Fibroblast of skin of abdomen (primary cell): ENCODE measurements around the gene CTSV. TPM values are rescaled to one million over a fixed set of nuclear protein-coding genes. Genes with fewer than 3 reads are reported as not detected.
"Not testable (repeated sequence)": the region's sequence is repeated elsewhere in the genome, so short reads cannot be mapped to it uniquely, and the experiment has no call there.

Source experiments
- DNase-seq: peaks from one replicate; pipeline ENCODE4 v3.0.0-alpha.2; 2013
- polyA plus RNA-seq, 2 experiments: library from polyadenylated mRNA; unstranded; fragments of 120-200 nt; gene quantifications; one replicate each; pipeline ENCODE4 v1.2.1, GENCODE V29; 2013; ENCODE audit not compliant: insufficient read length in 2 of 2

Gene CTSV
- 1.2 TPM for polyA plus RNA-seq (2013, experiment 1 of 2; ENCODE audit: insufficient read length)
- polyA plus RNA-seq (2013, experiment 2 of 2; ENCODE audit: insufficient read length) = 1.5 TPM

GRCh38 chr9:97038611-97039513, at the start of gene CTSV:
CTSV (minus strand) TSS chr9:97039142; CDS start chr9:97038043, 1,099 bp downstream.
- DNase-seq = peak; percentile 77

GRCh38 chr9:97087668-97088215, 48.8 kb upstream of the CTSV start:
- not testable (repeated sequence) for DNase-seq

- not testable (repeated sequence) for DNase-seq
These were observed 45.6 kb upstream of the CTSV start for GRCh38 chr9:97084562-97084991.

GRCh38 chr9:97078362-97078761, 39.4 kb upstream of the CTSV start:
- DNase-seq = no peak

- DNase-seq = no peak
These were observed 38.7 kb upstream of the CTSV start for GRCh38 chr9:97077452-97078295.

GRCh38 chr9:97076731-97077451, 37.9 kb upstream of the CTSV start:
- DNase-seq = not testable (repeated sequence)

- DNase-seq = no peak
These were observed 37.3 kb upstream of the CTSV start for GRCh38 chr9:97076238-97076637.

GRCh38 chr9:97075289-97075985, 36.5 kb upstream of the CTSV start:
- DNase-seq = no peak

GRCh38 chr9:97073506-97073905, 34.6 kb upstream of the CTSV start:
- no peak for DNase-seq

GRCh38 chr9:97072285-97072776, 33.4 kb upstream of the CTSV start:
- DNase-seq = no peak

- not testable (repeated sequence) for DNase-seq
These were observed 31.4 kb upstream of the CTSV start for GRCh38 chr9:97070325-97070724.

GRCh38 chr9:97067490-97067889, 28.5 kb upstream of the CTSV start:
- DNase-seq = no peak

- no peak for DNase-seq
These were observed 25.2 kb upstream of the CTSV start for GRCh38 chr9:97064176-97064575.

GRCh38 chr9:97060796-97061195, 21.9 kb upstream of the CTSV start:
- no peak for DNase-seq

GRCh38 chr9:97059626-97060025, 20.7 kb upstream of the CTSV start:
- no peak for DNase-seq

- no peak for DNase-seq
These were observed 18.7 kb upstream of the CTSV start for GRCh38 chr9:97057651-97058050.

- DNase-seq = not testable (repeated sequence)
These were observed 16.9 kb upstream of the CTSV start for GRCh38 chr9:97055891-97056290.

GRCh38 chr9:97053717-97054116, 14.8 kb upstream of the CTSV start:
- DNase-seq = no peak

GRCh38 chr9:97052735-97053134, 13.8 kb upstream of the CTSV start:
- DNase-seq = no peak

GRCh38 chr9:97046228-97046627, 7.3 kb upstream of the CTSV start:
- DNase-seq = peak; percentile 2

GRCh38 chr9:97045300-97045699, 6.4 kb upstream of the CTSV start:
- no peak for DNase-seq
